Thymus (tissue), 11 donors: Measurements from ENCODE around the gene ANKRD44. TPM values are rescaled to one million over a fixed set of nuclear protein-coding genes. Genes with fewer than 3 reads are reported as not detected.

Experiments
- DNase-seq, 9 donors: peaks; one replicate each; pipeline ENCODE4 v3.0.0-alpha.2; 2013; ENCODE audit warnings: low spot score in 9 of 9, low read depth in 6 of 9, missing footprints in 1 of 9
- H3K27ac ChIP-seq, 2 donors: one replicate each; pipeline ENCODE4 v1.5.1; 2013; ENCODE audit warnings: control low read depth in 1 of 2, low read depth in 1 of 2, low read length in 1 of 2, mild to moderate bottlenecking in 1 of 2, moderate library complexity in 1 of 2
- H3K27me3 ChIP-seq, 2 donors: one replicate each; pipeline ENCODE4 v1.5.1; 2013; ENCODE audit warnings: low read length in 1 of 2; ENCODE audit not compliant: control insufficient read depth in 2 of 2, insufficient read depth in 1 of 2
- H3K36me3 ChIP-seq, 2 donors: one replicate each; pipeline ENCODE4 v1.5.1; 2013; ENCODE audit warnings: low read length in 1 of 2, mild to moderate bottlenecking in 1 of 2, moderate library complexity in 1 of 2; ENCODE audit not compliant: control insufficient read depth in 2 of 2, insufficient read depth in 2 of 2
- H3K4me1 ChIP-seq, 2 donors: one replicate each; pipeline ENCODE4 v1.5.1; 2013; ENCODE audit warnings: low read length in 2 of 2; ENCODE audit not compliant: control insufficient read depth in 2 of 2, insufficient read depth in 2 of 2
- H3K4me3 ChIP-seq, 2 donors: one replicate each; pipeline ENCODE4 v1.5.1; 2013; ENCODE audit warnings: low read length in 2 of 2, control low read depth in 1 of 2, mild to moderate bottlenecking in 1 of 2
- H3K9me3 ChIP-seq, 2 donors: one replicate each; pipeline ENCODE4 v1.5.1; 2013; ENCODE audit warnings: low read length in 1 of 2, mild to moderate bottlenecking in 1 of 2; ENCODE audit not compliant: control insufficient read depth in 2 of 2, insufficient read depth in 1 of 2
- WGBS: extraction: QIAGEN DNeasy Blood & Tissue Kit; methylation state at CpG from one replicate; pipeline ENCODE4 v1.1.7; 2013; 5-methylcytosine and 5-hydroxymethylcytosine counted together
- polyA plus RNA-seq: library from polyadenylated mRNA; stranded (reverse); fragments of 200-250 nt; gene quantifications from one replicate; pipeline ENCODE4 v1.2.3, GENCODE V29; 2013
- total RNA-seq: library from RNA; stranded (reverse); fragments of 120-200 nt; gene quantifications from one replicate; pipeline ENCODE4 v1.2.4, GENCODE V29; 2013
- donor health status: healthy.

Gene ANKRD44
- total and polyA plus RNA-seq, 2 donors, result 25.2 to 72.9 TPM

GRCh38 chr2:197080578-197081216 lies 229.9 kb downstream of the ANKRD44 start:
- WGBS, result 96% methylated on average over 7 of the region's 7 CpGs
- Histone ChIP-seq H3K36me3 (peaks cover 43 to 81% of the 10 kb centered on the region in 2 donors), H3K4me3 (no peak overlapping the region)

GRCh38 chr2:197079832-197080555 lies 230.6 kb downstream of the ANKRD44 start:
- peaks cover 0 to 9% of the 10 kb centered on the region in 2 donors for H3K4me1 ChIP-seq
- no peaks in the 10 kb centered on the region for H3K27me3 ChIP-seq
- WGBS, result 94% methylated on average over 6 of the region's 6 CpGs
- H3K9me3 ChIP-seq, result no peaks in the 10 kb centered on the region
- no peak overlapping the region for H3K4me3 ChIP-seq
- H3K27ac ChIP-seq, result no peak overlapping the region
- H3K36me3 ChIP-seq, result peaks cover 43 to 81% of the 10 kb centered on the region in 2 donors
- no peak for DNase-seq

More at GRCh38 chr2:197080578-197081216, 229.9 kb downstream of the ANKRD44 start:
- no peak for DNase-seq
- Histone ChIP-seq H3K27ac (no peak overlapping the region), H3K9me3 (no peaks in the 10 kb centered on the region), H3K27me3 (no peaks in the 10 kb centered on the region), H3K4me1 (peaks cover 0 to 9% of the 10 kb centered on the region in 2 donors)

- no peak overlapping the region for H3K4me3 ChIP-seq
- no peaks in the 10 kb centered on the region for H3K27me3 ChIP-seq
- peaks cover 0 to 9% of the 10 kb centered on the region in 2 donors for H3K4me1 ChIP-seq
- no peak for DNase-seq
- no peaks in the 10 kb centered on the region for H3K9me3 ChIP-seq
- WGBS, result 96% methylated on average over 3 of the region's 3 CpGs
- no peak overlapping the region for H3K27ac ChIP-seq
- peaks cover 43 to 83% of the 10 kb centered on the region in 2 donors for H3K36me3 ChIP-seq
Measured at GRCh38 chr2:197079414-197079813, 231.2 kb downstream of the ANKRD44 start.

GRCh38 chr2:197078535-197078934 lies 232.0 kb downstream of the ANKRD44 start:
- Histone ChIP-seq H3K27ac (no peak overlapping the region), H3K27me3 (no peaks in the 10 kb centered on the region), H3K9me3 (no peaks in the 10 kb centered on the region), H3K4me1 (peaks cover 0 to 11% of the 10 kb centered on the region in 2 donors), H3K36me3 (peaks cover 38 to 77% of the 10 kb centered on the region in 2 donors), H3K4me3 (no peak overlapping the region)
- WGBS, result 97% methylated on average over 4 of the region's 4 CpGs
- no peak for DNase-seq

- DNase-seq, result no peak
Measured at GRCh38 chr2:197077336-197077735, 233.2 kb downstream of the ANKRD44 start.

GRCh38 chr2:197076652-197077051 lies 233.9 kb downstream of the ANKRD44 start:
- no peak overlapping the region for H3K27ac ChIP-seq
- H3K36me3 ChIP-seq, result peaks cover 33 to 67% of the 10 kb centered on the region in 2 donors
- no peak for DNase-seq
- no peaks in the 10 kb centered on the region for H3K9me3 ChIP-seq
- H3K4me1 ChIP-seq, result peaks cover 0 to 14% of the 10 kb centered on the region in 2 donors
- WGBS, result 0% methylated on average over 1 of the region's 1 CpG
- no peaks in the 10 kb centered on the region for H3K27me3 ChIP-seq
- no peak overlapping the region for H3K4me3 ChIP-seq

More at GRCh38 chr2:197077336-197077735, 233.2 kb downstream of the ANKRD44 start:
- peaks cover 33 to 72% of the 10 kb centered on the region in 2 donors for H3K36me3 ChIP-seq
- WGBS, result 94% methylated on average over 2 of the region's 2 CpGs
- H3K9me3 ChIP-seq, result no peaks in the 10 kb centered on the region
- peaks cover 0 to 11% of the 10 kb centered on the region in 2 donors for H3K4me1 ChIP-seq
- no peak overlapping the region for H3K27ac ChIP-seq
- no peak overlapping the region for H3K4me3 ChIP-seq
- no peaks in the 10 kb centered on the region for H3K27me3 ChIP-seq

GRCh38 chr2:197075754-197076337 lies 234.7 kb downstream of the ANKRD44 start:
- 97% methylated on average over 7 of the region's 7 CpGs for WGBS
- peaks cover 27 to 63% of the 10 kb centered on the region in 2 donors for H3K36me3 ChIP-seq
- H3K9me3 ChIP-seq, result no peaks in the 10 kb centered on the region
- DNase-seq, result peak in 1 of 9 donors; percentile 8
- H3K4me3 ChIP-seq, result no peak overlapping the region
- H3K27ac ChIP-seq, result no peak overlapping the region
- H3K4me1 ChIP-seq, result peaks cover 0 to 10% of the 10 kb centered on the region in 2 donors
- H3K27me3 ChIP-seq, result no peaks in the 10 kb centered on the region

- WGBS, result 96% methylated on average over 2 of the region's 2 CpGs
- no peaks in the 10 kb centered on the region for H3K27me3 ChIP-seq
- no peak overlapping the region for H3K27ac ChIP-seq
- H3K9me3 ChIP-seq, result no peaks in the 10 kb centered on the region
- DNase-seq, result no peak
- peaks cover 0 to 6% of the 10 kb centered on the region in 2 donors for H3K4me1 ChIP-seq
- H3K36me3 ChIP-seq, result peaks cover 22 to 57% of the 10 kb centered on the region in 2 donors
- H3K4me3 ChIP-seq, result no peak overlapping the region
Measured at GRCh38 chr2:197075281-197075680, 235.3 kb downstream of the ANKRD44 start.
